Vagina (tissue), 2 donors: ENCODE results near the gene OBSCN. TPM values are rescaled to one million over a fixed set of nuclear protein-coding genes. Genes with fewer than 3 reads are reported as not detected.

Source experiments
- DNase-seq, 2 donors: peaks; one replicate each; pipeline ENCODE4 v3.0.0-alpha.2; 2017; ENCODE audit errors: extremely low spot score in 2 of 2
- H3K27ac ChIP-seq: fragments of 200-600 bp; sonication (generic); one replicate; pipeline ENCODE4 v1.5.1; 2019
- H3K27me3 ChIP-seq: fragments of 200-600 bp; sonication (generic); one replicate; pipeline ENCODE4 v1.5.1; 2019
- H3K36me3 ChIP-seq, 2 donors: fragments of 200-600 bp; sonication (generic); one replicate each; pipeline ENCODE4 v1.5.1; 2017 to 2019
- H3K4me1 ChIP-seq: fragments of 200-600 bp; sonication (generic); one replicate; pipeline ENCODE4 v1.5.1; 2019
- H3K4me3 ChIP-seq, 2 donors: fragments of 200-600 bp; sonication (generic); 1 replicate in 1 of 2; 2 replicates in 1 of 2; pipeline ENCODE4 v1.5.1; 2016 to 2019
- H3K9me3 ChIP-seq: fragments of 200-600 bp; sonication (generic); one replicate; pipeline ENCODE4 v1.5.1; 2019
- CTCF ChIP-seq, 3 experiments: fragments of 450-650 bp in 2 of 3; fragments of 200-600 bp in 1 of 3; sonication (generic) in 1 of 3; IDR thresholded peaks; one replicate each; pipeline ENCODE4 v1.5.1; 2017 to 2019; ENCODE audit warnings: antibody characterized with exemption in 3 of 3, mild to moderate bottlenecking in 2 of 3, moderate library complexity in 2 of 3
- POLR2A ChIP-seq, 2 donors: fragments of 450-650 bp; IDR thresholded peaks; one replicate each; pipeline ENCODE4 v1.6.1; 2017; ENCODE audit warnings: antibody characterized with exemption in 2 of 2, mild to moderate bottlenecking in 2 of 2, moderate library complexity in 2 of 2
- POLR2AphosphoS5 ChIP-seq, 2 donors: sonication (generic); formaldehyde crosslinking; IDR thresholded peaks; one replicate each; pipeline ENCODE4 v1.9.0; 2017; ENCODE audit warnings: antibody characterized with exemption in 2 of 2, mild to moderate bottlenecking in 2 of 2, low read depth in 1 of 2; ENCODE audit not compliant: insufficient read depth in 1 of 2
- intact Hi-C: fragments of 100-400 bp; cut with DNase I; formaldehyde crosslinking; loops from one replicate; pipeline ENCODE4 v1.15.1; 2023
- total RNA-seq: library from RNA; depleted of rRNA; stranded (reverse); fragments of >200 nt; gene quantifications from one replicate; pipeline ENCODE4 v1.2.3, GENCODE V29; 2016

The OBSCN gene
- total RNA-seq, 1 donor from 2014 or later = 35.8 TPM

- Histone ChIP-seq H3K4me1 (peaks cover 23% of the 10 kb centered on the region), H3K9me3 (no peaks in the 10 kb centered on the region), H3K27me3 (no peaks in the 10 kb centered on the region), H3K27ac (no peak overlapping the region), H3K4me3 (no peak overlapping the region), H3K36me3 (no peaks in the 10 kb centered on the region)
- no peak for DNase-seq
- TF ChIP-seq CTCF (IDR thresholded peaks at IDR 0.05) = no peak
- intact Hi-C loops = loop anchor here (10.0 kb wide), 1 partner anchor 112 kb away; the partner anchor contains the start of gene RNF187
These were observed 164.5 kb downstream of the OBSCN start for GRCh38 chr1:228372183-228373003.

GRCh38 chr1:228373004-228373680, 165.3 kb downstream of the OBSCN start:
- Histone ChIP-seq H3K27ac (peak overlapping the region; percentile 92), H3K9me3 (no peaks in the 10 kb centered on the region), H3K4me1 (peaks cover 23% of the 10 kb centered on the region), H3K4me3 (no peak overlapping the region), H3K27me3 (no peaks in the 10 kb centered on the region), H3K36me3 (no peaks in the 10 kb centered on the region)
- TF ChIP-seq CTCF (IDR thresholded peaks at IDR 0.05) (no peak), POLR2AphosphoS5 (IDR thresholded peaks at IDR 0.05; ENCODE audit: insufficient read depth in 1 of 2, low read depth in 1 of 2) (no peak), POLR2A (IDR thresholded peaks at IDR 0.05) (no peak)
- intact Hi-C loops = loop anchor here (10.0 kb wide), 1 partner anchor 112 kb away; the partner anchor contains the start of gene RNF187
- DNase-seq = no peak

- Histone ChIP-seq H3K9me3 (no peaks in the 10 kb centered on the region), H3K4me3 (no peak overlapping the region), H3K27me3 (no peaks in the 10 kb centered on the region), H3K4me1 (peaks cover 26% of the 10 kb centered on the region), H3K27ac (peak overlapping the region; percentile 92), H3K36me3 (no peaks in the 10 kb centered on the region)
- DNase-seq = no peak
- intact Hi-C loops = loop anchor here (10.0 kb wide), 1 partner anchor 111 kb away; the partner anchor contains the start of gene RNF187
- no peak for TF ChIP-seq CTCF (IDR thresholded peaks at IDR 0.05)
These were observed 166.1 kb downstream of the OBSCN start for GRCh38 chr1:228373681-228374571.

GRCh38 chr1:228374711-228375577, 167.1 kb downstream of the OBSCN start:
- peak in 1 of 2 donors; percentile 94 for DNase-seq
- Histone ChIP-seq H3K4me3 (no peak overlapping the region), H3K36me3 (no peaks in the 10 kb centered on the region), H3K27me3 (no peaks in the 10 kb centered on the region), H3K4me1 (peaks cover 34% of the 10 kb centered on the region), H3K27ac (peak overlapping the region; percentile 92), H3K9me3 (no peaks in the 10 kb centered on the region)
- intact Hi-C loops = loop anchor here (10.0 kb wide), 1 partner anchor 110 kb away; the partner anchor contains the start of gene RNF187
- TF ChIP-seq CTCF (IDR thresholded peaks at IDR 0.05) = no peak
- no peak for TF ChIP-seq POLR2A (IDR thresholded peaks at IDR 0.05)
- TF ChIP-seq POLR2AphosphoS5 (IDR thresholded peaks at IDR 0.05; ENCODE audit: insufficient read depth in 1 of 2, low read depth in 1 of 2) = peak; percentile 81 to 88
